HepG2 (cell line): ENCODE measurements around the gene CDC14B. TPM values are rescaled to one million over a fixed set of nuclear protein-coding genes. Genes with fewer than 3 reads are reported as not detected.

Source experiments
- AHR ChIP-seq: IDR thresholded peaks from 2 replicates; pipeline ENCODE4 v1.6.1; 2018; ENCODE audit warnings: missing genetic modification reagents, missing compliant biosample characterization
- BORCS8-MEF2B ChIP-seq: sonication (generic); formaldehyde crosslinking; IDR thresholded peaks from 2 replicates; pipeline ENCODE4 v1.8.0; 2022; ENCODE audit warnings: mild to moderate bottlenecking, missing genetic modification reagents
- CHD2 ChIP-seq: IDR thresholded peaks from 2 replicates; pipeline ENCODE4 v1.6.1; 2011; ENCODE audit warnings: low read depth, low read length, improper control_type of control experiment
- CREBL2 ChIP-seq: sonication (generic); formaldehyde crosslinking; IDR thresholded peaks from 2 replicates; pipeline ENCODE4 v1.8.1; 2023; ENCODE audit warnings: missing genetic modification reagents, mild to moderate bottlenecking, borderline replicate concordance
- ELF1 ChIP-seq: sonication (generic); formaldehyde crosslinking; IDR thresholded peaks from 2 replicates; pipeline ENCODE4 v1.4.0; 2020; ENCODE audit warnings: missing genetic modification reagents
- FOXK1 ChIP-seq: sonication (generic); formaldehyde crosslinking; IDR thresholded peaks from 2 replicates; pipeline ENCODE4 v1.4.0; 2020; ENCODE audit warnings: low read depth, missing genetic modification reagents, borderline replicate concordance
- IRX3 ChIP-seq: sonication (generic); formaldehyde crosslinking; IDR thresholded peaks from 2 replicates; pipeline ENCODE4 v1.8.1; 2023; ENCODE audit warnings: mild to moderate bottlenecking, low read depth, missing genetic modification reagents, borderline replicate concordance
- KAT2B ChIP-seq: fragments of 150-350 bp; IDR thresholded peaks from 2 replicates; pipeline ENCODE4 v1.6.1; 2014; ENCODE audit warnings: low read depth, low read length, borderline replicate concordance
- MBNL3 ChIP-seq: fragments of 250-450 bp; sonication (Bioruptor Pico); conservative IDR thresholded peaks from 2 replicates; pipeline ENCODE4 v1.8.0; 2022; ENCODE audit warnings: mild to moderate bottlenecking, inconsistent platforms
- NPAS2 ChIP-seq: sonication (generic); formaldehyde crosslinking; IDR thresholded peaks from 2 replicates; pipeline ENCODE4 v1.8.0; 2022; ENCODE audit warnings: mild to moderate bottlenecking, missing genetic modification reagents, borderline replicate concordance
- NR0B2 ChIP-seq: sonication (generic); formaldehyde crosslinking; IDR thresholded peaks from 2 replicates; pipeline ENCODE4 v1.4.0; 2020; ENCODE audit warnings: mild to moderate bottlenecking, missing genetic modification reagents
- PHF8 ChIP-seq: sonication (generic); formaldehyde crosslinking; IDR thresholded peaks from 2 replicates; pipeline ENCODE4 v1.5.0; 2020; ENCODE audit warnings: missing genetic modification reagents
- PPARG ChIP-seq: conservative IDR thresholded peaks from 2 replicates; pipeline ENCODE4 v1.6.1; 2016; ENCODE audit warnings: missing biosample characterization, missing genetic modification reagents
- TEAD2 ChIP-seq: sonication (generic); formaldehyde crosslinking; IDR thresholded peaks from 2 replicates; pipeline ENCODE4 v1.9.0; 2021; ENCODE audit warnings: missing genetic modification reagents
- ZBTB39 ChIP-seq: sonication (generic); formaldehyde crosslinking; IDR thresholded peaks from 2 replicates; pipeline ENCODE4 v1.5.0; 2020; ENCODE audit warnings: missing genetic modification reagents
- ZFP37 ChIP-seq: sonication (generic); formaldehyde crosslinking; IDR thresholded peaks from 2 replicates; pipeline ENCODE4 v1.4.0; 2020; ENCODE audit warnings: missing genetic modification reagents, borderline replicate concordance
- ZNF550 ChIP-seq: sonication (generic); formaldehyde crosslinking; IDR thresholded peaks from 2 replicates; pipeline ENCODE4 v1.4.0; 2020; ENCODE audit warnings: mild to moderate bottlenecking, missing genetic modification reagents, borderline replicate concordance
- ZNF740 ChIP-seq: sonication (generic); formaldehyde crosslinking; IDR thresholded peaks from 2 replicates; pipeline ENCODE4 v1.4.0; 2020; ENCODE audit warnings: missing genetic modification reagents
- ZNF770 ChIP-seq: sonication (generic); formaldehyde crosslinking; IDR thresholded peaks from 2 replicates; pipeline ENCODE4 v1.5.0; 2020; ENCODE audit warnings: mild to moderate bottlenecking, missing genetic modification reagents
- ZNF841 ChIP-seq: sonication (generic); formaldehyde crosslinking; IDR thresholded peaks from 2 replicates; pipeline ENCODE4 v1.8.1; 2023; ENCODE audit warnings: missing genetic modification reagents, borderline replicate concordance
- ZNF850 ChIP-seq: sonication (generic); formaldehyde crosslinking; conservative IDR thresholded peaks from 2 replicates; pipeline ENCODE4 v1.9.0; 2021; ENCODE audit warnings: mild to moderate bottlenecking, missing genetic modification reagents
- ZSCAN12 ChIP-seq: sonication (generic); formaldehyde crosslinking; IDR thresholded peaks from 2 replicates; pipeline ENCODE4 v1.9.0; 2021; ENCODE audit warnings: mild to moderate bottlenecking, missing genetic modification reagents
- polyA plus RNA-seq, 8 experiments: library from polyadenylated mRNA; depleted of rRNA in 3 of 8; stranded (reverse) in 7 of 8; unstranded in 1 of 8; fragments of >200 nt; fragmentation: Illumina TruSeq in 4 of 8; extraction: Trizol in 4 of 8; gene quantifications; 2 replicates each; pipeline versions ENCODE4 v1.2.1 to v1.2.3, GENCODE V29; 2011 to 2016; ENCODE audit warnings: low read depth in 4 of 8, missing spikeins in 1 of 8, mixed read lengths in 1 of 8; ENCODE audit not compliant: insufficient read depth in 1 of 8
- total RNA-seq, 5 experiments: library from RNA; depleted of rRNA; stranded (reverse); fragments of >200 nt; fragmentation: Illumina TruSeq; extraction: Trizol; gene quantifications; 2 replicates each; pipeline ENCODE4 v1.2.3, GENCODE V29; 2016; ENCODE audit warnings: low read depth in 1 of 5
- TF ChIP-seq, protein P1 (sequence below): sonication (generic); formaldehyde crosslinking; IDR thresholded peaks from 2 replicates; pipeline ENCODE4 v1.8.0; 2022; ENCODE audit warnings: low read depth, missing genetic modification reagents

CDC14B gene
- total and polyA plus RNA-seq, 2 of the 13 experiments (the other 11 are each of a cell fraction or from before 2014, with no cell fraction given): 25.8 to 33.3 TPM

DNA sequence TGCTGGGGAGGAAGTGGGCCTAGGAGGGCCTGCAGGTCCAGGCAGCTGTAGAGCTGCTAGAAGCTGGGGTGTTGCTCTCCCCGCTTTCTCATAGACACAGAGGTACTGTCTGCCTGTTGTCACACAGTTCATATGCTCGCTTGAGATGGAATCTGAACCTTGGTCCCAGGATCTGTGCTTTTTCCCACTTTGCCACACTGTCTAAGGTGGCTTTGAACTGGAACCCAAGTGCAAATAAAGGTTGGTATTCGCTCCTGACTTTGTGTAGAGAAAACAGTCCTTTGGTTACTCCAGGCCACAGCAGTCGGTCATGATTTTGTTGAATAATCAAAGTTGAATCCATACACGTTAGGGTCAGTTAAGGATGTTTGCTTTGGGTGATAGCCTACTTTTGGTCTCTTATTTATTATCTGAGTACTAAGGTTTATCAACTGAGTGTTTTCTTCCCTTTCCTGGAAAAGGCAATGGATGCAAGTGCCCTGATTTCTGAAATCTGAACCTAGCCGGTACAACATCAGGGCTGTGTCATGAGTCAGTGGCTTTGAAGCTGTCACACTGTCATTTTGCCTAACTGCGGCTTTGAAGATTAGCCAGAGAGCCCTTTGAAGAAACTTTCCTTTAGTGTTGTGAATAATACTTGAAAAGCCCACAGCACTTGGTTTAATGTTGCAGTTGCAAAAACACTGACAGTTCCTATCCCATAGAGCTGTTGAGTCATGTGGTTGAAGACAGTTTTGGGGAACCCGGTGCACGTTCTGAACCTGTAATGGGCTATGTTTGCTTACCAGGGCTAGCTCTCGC is 128.4 kb downstream of the CDC14B start (continued):
- TF ChIP-seq CREBL2: peak; percentile 42; the same call in 1 of the 2 replicates
- no peak for TF ChIP-seq KAT2B
- no peak for TF ChIP-seq IRX3
- TF ChIP-seq AHR (CRISPR knock-in tag): no peak
- peak; percentile 23; the same call in 1 of the 2 replicates for TF ChIP-seq BORCS8-MEF2B (CRISPR knock-in tag)
- TF ChIP-seq ZNF770 (CRISPR knock-in tag): peak; percentile 21; the same call in 1 of the 2 replicates
- TF ChIP-seq PPARG (CRISPR knock-in tag): peak; percentile 74; the same call in 1 of the 2 replicates
- no peak for TF ChIP-seq NR0B2 (CRISPR knock-in tag)
- peak; percentile 82; the same call in 1 of the 2 replicates for TF ChIP-seq ZBTB39 (CRISPR knock-in tag)
- TF ChIP-seq ZNF841 (CRISPR knock-in tag): no peak
- TF ChIP-seq CHD2: no peak
- peak; percentile 61 for TF ChIP-seq FOXK1
- TF ChIP-seq, protein P1, sequence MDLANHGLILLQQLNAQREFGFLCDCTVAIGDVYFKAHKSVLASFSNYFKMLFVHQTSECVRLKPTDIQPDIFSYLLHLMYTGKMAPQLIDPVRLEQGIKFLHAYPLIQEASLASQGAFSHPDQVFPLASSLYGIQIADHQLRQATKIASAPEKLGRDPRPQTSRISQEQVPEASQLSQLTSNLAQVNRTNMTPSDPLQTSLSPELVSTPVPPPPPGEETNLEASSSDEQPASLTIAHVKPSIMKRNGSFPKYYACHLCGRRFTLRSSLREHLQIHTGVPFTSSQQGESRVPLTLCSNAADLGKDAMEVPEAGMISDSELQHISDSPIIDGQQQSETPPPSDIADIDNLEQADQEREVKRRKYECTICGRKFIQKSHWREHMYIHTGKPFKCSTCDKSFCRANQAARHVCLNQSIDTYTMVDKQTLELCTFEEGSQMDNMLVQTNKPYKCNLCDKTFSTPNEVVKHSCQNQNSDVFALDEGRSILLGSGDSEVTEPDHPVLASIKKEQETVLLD (CRISPR knock-in tag): peak; percentile 45; the same call in 1 of the 2 replicates
- peak; percentile 24; the same call in 1 of the 2 replicates for TF ChIP-seq ZFP37 (CRISPR knock-in tag)
- TF ChIP-seq ZSCAN12 (CRISPR knock-in tag): no peak
- no peak for TF ChIP-seq NPAS2 (CRISPR knock-in tag)
- no peak; the same call in 1 of the 2 replicates for TF ChIP-seq ELF1
- peak; percentile 46; the same call in 1 of the 2 replicates for TF ChIP-seq PHF8 (CRISPR knock-in tag)
- no peak for TF ChIP-seq ZNF740
- no peak for TF ChIP-seq MBNL3 (CRISPR knock-in tag)
- TF ChIP-seq ZNF550 (CRISPR knock-in tag): no peak
- no peak for TF ChIP-seq ZNF850 (CRISPR knock-in tag)
- TF ChIP-seq TEAD2 (CRISPR knock-in tag): no peak
